K562 (cell line): ENCODE measurements around the gene GCGR. TPM values are rescaled to one million over a fixed set of nuclear protein-coding genes. Genes with fewer than 3 reads are reported as not detected.

Experiments
- BACH1 ChIP-seq: fragments of 200-800 bp; sonication (Bioruptor generic); IDR thresholded peaks from 2 replicates; pipeline ENCODE4 v1.6.1; 2016; ENCODE audit warnings: missing genetic modification characterization, missing compliant biosample characterization
- BRD4 ChIP-seq: fragments of 200-600 bp; sonication (generic); IDR thresholded peaks from 2 replicates; pipeline ENCODE4 v1.6.1; 2017; ENCODE audit warnings: inconsistent platforms
- CBFB ChIP-seq: sonication (generic); formaldehyde crosslinking; IDR thresholded peaks from 2 replicates; pipeline ENCODE4 v1.4.0; 2020; ENCODE audit warnings: mild to moderate bottlenecking, missing genetic modification reagents
- DNMT1 ChIP-seq: fragments of 450-650 bp; IDR thresholded peaks from 2 replicates; pipeline ENCODE4 v1.6.1; 2016; ENCODE audit warnings: antibody characterized with exemption, mild to moderate bottlenecking
- E2F3 ChIP-seq: fragments of 250-450 bp; sonication (Bioruptor Pico); IDR thresholded peaks from 2 replicates; pipeline ENCODE4 v1.4.0; 2020; ENCODE audit warnings: mild to moderate bottlenecking
- HOXB6 ChIP-seq: fragments of 250-450 bp; sonication (Bioruptor Pico); IDR thresholded peaks from 2 replicates; pipeline ENCODE4 v1.5.1; 2022; ENCODE audit warnings: mild to moderate bottlenecking, borderline replicate concordance
- IRF2 ChIP-seq: sonication (generic); formaldehyde crosslinking; IDR thresholded peaks from 2 replicates; pipeline ENCODE4 v1.8.1; 2022; ENCODE audit warnings: mild to moderate bottlenecking, missing genetic modification reagents
- NFE2 ChIP-seq: IDR thresholded peaks from 2 replicates; pipeline ENCODE4 v1.6.1; 2014; ENCODE audit warnings: antibody characterized with exemption, low read depth
- POLR3G ChIP-seq: IDR thresholded peaks from 2 replicates; pipeline ENCODE4 v1.6.1; 2011; ENCODE audit not compliant: insufficient read length, insufficient replicate concordance; ENCODE audit errors: extremely low read depth
- RBM14 ChIP-seq: fragments of 200-400 bp; formaldehyde crosslinking; IDR thresholded peaks from 2 replicates; pipeline ENCODE4 v1.6.1; 2018; ENCODE audit warnings: low read depth, mild to moderate bottlenecking, low read length, moderate library complexity, borderline replicate concordance; ENCODE audit not compliant: insufficient read depth
- RBM22 ChIP-seq: fragments of 200-400 bp; formaldehyde crosslinking; IDR thresholded peaks from 2 replicates; pipeline ENCODE4 v1.6.1; 2018; ENCODE audit warnings: low read length, low read depth; ENCODE audit not compliant: poor library complexity, severe bottlenecking
- RBM34 ChIP-seq: fragments of 200-400 bp; formaldehyde crosslinking; IDR thresholded peaks from 2 replicates; pipeline ENCODE4 v1.6.1; 2018; ENCODE audit warnings: low read length, borderline replicate concordance; ENCODE audit not compliant: insufficient read depth
- RFX1 ChIP-seq: fragments of 450-650 bp; IDR thresholded peaks from 2 replicates; pipeline ENCODE4 v1.6.1; 2016; ENCODE audit warnings: mild to moderate bottlenecking, moderate library complexity
- RFX7 ChIP-seq: fragments of 250-450 bp; sonication (Bioruptor Pico); IDR thresholded peaks from 2 replicates; pipeline ENCODE4 v1.5.1; 2021; ENCODE audit warnings: mild to moderate bottlenecking
- SIN3A ChIP-seq, 2 experiments: fragments of 150-350 bp in 1 of 2; IDR thresholded peaks; 2 replicates each; pipeline ENCODE4 v1.6.1; 2011 to 2016; ENCODE audit warnings: borderline replicate concordance in 2 of 2, low read depth in 2 of 2, low read length in 2 of 2, mild to moderate bottlenecking in 2 of 2, moderate library complexity in 2 of 2; ENCODE audit not compliant: control insufficient read depth in 1 of 2
- TFAM ChIP-seq: fragments of 250-450 bp; sonication (Bioruptor Pico); conservative IDR thresholded peaks from 2 replicates; pipeline ENCODE4 v1.5.0; 2021; ENCODE audit warnings: mild to moderate bottlenecking, moderate library complexity
- ZNF551 ChIP-seq: fragments of 250-450 bp; sonication (Bioruptor Pico); IDR thresholded peaks from 2 replicates; pipeline ENCODE4 v1.5.0; 2021; ENCODE audit warnings: mild to moderate bottlenecking, moderate library complexity
- ZNF695 ChIP-seq: fragments of 450-650 bp; formaldehyde crosslinking; IDR thresholded peaks from 2 replicates; pipeline ENCODE4 v1.4.0; 2020; ENCODE audit warnings: mild to moderate bottlenecking, moderate library complexity
- polyA plus RNA-seq, 8 experiments: library from polyadenylated mRNA; depleted of rRNA in 4 of 8; stranded (reverse) in 5 of 8; unstranded in 3 of 8; fragments of >200 nt; fragmentation: Nextera tagmentation in 2 of 8; fragmentation: Illumina TruSeq in 1 of 8; extraction: Ambion mirVana in 2 of 8; extraction: Trizol in 1 of 8; gene quantifications; 2 replicates each; pipeline versions ENCODE4 v1.2.1 to v1.2.3, GENCODE V29; 2011 to 2014; ENCODE audit warnings: inconsistent platforms in 1 of 8, missing spikeins in 1 of 8
- total RNA-seq, 7 experiments: library from RNA; depleted of rRNA in 6 of 7; stranded (reverse); fragments of >200 nt in 6 of 7; fragmentation: Illumina TruSeq in 2 of 7; extraction: Trizol in 2 of 7; gene quantifications; 2 replicates each; pipeline versions ENCODE4 v1.2.1 to v1.2.3, GENCODE V29; 2011 to 2021; ENCODE audit warnings: low replicate concordance in 1 of 7
- TF ChIP-seq, protein P1 (sequence below), 2 experiments: fragments of 450-650 bp in 1 of 2; IDR thresholded peaks; 2 replicates each; pipeline ENCODE4 v1.6.1; 2011 to 2017; ENCODE audit warnings: low read depth in 2 of 2, antibody characterized with exemption in 1 of 2, borderline replicate concordance in 1 of 2, low read length in 1 of 2, mild to moderate bottlenecking in 1 of 2, mixed read lengths in 1 of 2; ENCODE audit not compliant: control insufficient read depth in 1 of 2
- TF ChIP-seq, protein P2 (sequence below): sonication (generic); formaldehyde crosslinking; IDR thresholded peaks from 2 replicates; pipeline ENCODE4 v1.8.0; 2022; ENCODE audit warnings: mild to moderate bottlenecking, missing genetic modification reagents
- TF ChIP-seq, protein P3 (sequence below), 2 experiments: fragments of 450-650 bp; IDR thresholded peaks; 2 replicates each; pipeline ENCODE4 v1.6.1; 2018; ENCODE audit warnings: mild to moderate bottlenecking in 2 of 2, low read depth in 1 of 2; ENCODE audit not compliant: partially characterized antibody in 2 of 2

The GCGR gene
- total and polyA plus RNA-seq, 9 of the 15 experiments (the other 6 are each of a cell fraction or from before 2014, with no cell fraction given): not detected

DNA sequence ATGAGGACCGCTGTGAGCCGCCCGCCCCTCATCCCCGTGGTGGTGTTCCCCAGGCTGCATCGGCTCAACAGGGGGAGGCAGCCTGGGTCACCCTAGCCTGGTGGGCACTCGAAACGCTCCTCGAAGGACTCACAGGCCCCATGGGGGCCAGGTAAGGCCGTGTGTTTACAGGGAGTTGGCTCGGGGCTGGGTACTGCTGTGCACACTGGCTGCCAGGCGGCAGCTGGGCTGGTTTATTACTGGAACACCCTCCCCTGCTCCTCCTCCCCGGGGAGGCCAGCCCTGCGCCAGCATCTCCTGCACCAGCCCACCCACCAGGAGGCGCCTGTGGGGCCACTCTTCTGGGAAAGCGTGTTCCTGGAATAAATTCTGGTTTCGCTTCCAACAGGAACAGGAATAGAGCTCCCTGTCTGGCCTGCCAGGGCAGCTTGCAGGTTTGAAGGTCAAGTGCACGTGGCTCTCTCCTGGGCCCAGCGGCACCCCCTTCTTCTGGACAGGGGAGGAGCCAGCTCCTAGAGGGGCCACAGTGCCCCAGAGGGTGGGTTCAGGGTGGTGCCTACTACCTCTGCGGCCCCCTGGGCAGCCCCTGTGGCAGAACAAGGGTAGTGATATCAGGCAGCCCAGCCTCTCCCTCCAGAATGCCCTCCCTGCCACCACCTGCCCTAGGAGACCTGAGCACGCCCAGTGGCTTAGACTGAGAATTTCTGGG is 17.8 kb downstream of the GCGR start (continued):
- TF ChIP-seq SIN3A (IDR thresholded peaks at IDR 0.05; ENCODE audit: borderline replicate concordance in 2 of 2, control insufficient read depth in 1 of 2, low read depth in 2 of 2, low read length in 2 of 2) (peak; percentile 52 to 71; a peak in 2 of 4 replicates), E2F3 (CRISPR knock-in tag) (no peak), POLR3G (no peak), ZNF551 (no peak), DNMT1 (no peak), TFAM (CRISPR knock-in tag) (no peak), RBM14 (no peak), RBM22 (no peak), IRF2 (CRISPR knock-in tag) (no peak), BACH1 (tag) (no peak), RFX1 (no peak), RFX7 (CRISPR knock-in tag) (no peak), CBFB (CRISPR knock-in tag) (no peak), NFE2 (no peak), HOXB6 (CRISPR knock-in tag) (no peak), ZNF695 (CRISPR knock-in tag) (no peak), RBM34 (no peak), BRD4 (no peak; the same call in 1 of the 2 replicates)
- TF ChIP-seq, protein P1, sequence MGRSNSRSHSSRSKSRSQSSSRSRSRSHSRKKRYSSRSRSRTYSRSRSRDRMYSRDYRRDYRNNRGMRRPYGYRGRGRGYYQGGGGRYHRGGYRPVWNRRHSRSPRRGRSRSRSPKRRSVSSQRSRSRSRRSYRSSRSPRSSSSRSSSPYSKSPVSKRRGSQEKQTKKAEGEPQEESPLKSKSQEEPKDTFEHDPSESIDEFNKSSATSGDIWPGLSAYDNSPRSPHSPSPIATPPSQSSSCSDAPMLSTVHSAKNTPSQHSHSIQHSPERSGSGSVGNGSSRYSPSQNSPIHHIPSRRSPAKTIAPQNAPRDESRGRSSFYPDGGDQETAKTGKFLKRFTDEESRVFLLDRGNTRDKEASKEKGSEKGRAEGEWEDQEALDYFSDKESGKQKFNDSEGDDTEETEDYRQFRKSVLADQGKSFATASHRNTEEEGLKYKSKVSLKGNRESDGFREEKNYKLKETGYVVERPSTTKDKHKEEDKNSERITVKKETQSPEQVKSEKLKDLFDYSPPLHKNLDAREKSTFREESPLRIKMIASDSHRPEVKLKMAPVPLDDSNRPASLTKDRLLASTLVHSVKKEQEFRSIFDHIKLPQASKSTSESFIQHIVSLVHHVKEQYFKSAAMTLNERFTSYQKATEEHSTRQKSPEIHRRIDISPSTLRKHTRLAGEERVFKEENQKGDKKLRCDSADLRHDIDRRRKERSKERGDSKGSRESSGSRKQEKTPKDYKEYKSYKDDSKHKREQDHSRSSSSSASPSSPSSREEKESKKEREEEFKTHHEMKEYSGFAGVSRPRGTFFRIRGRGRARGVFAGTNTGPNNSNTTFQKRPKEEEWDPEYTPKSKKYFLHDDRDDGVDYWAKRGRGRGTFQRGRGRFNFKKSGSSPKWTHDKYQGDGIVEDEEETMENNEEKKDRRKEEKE (IDR thresholded peaks at IDR 0.05; ENCODE audit: borderline replicate concordance in 1 of 2, control insufficient read depth in 1 of 2, low read depth in 2 of 2, low read length in 1 of 2): no peak
- TF ChIP-seq, protein P2, sequence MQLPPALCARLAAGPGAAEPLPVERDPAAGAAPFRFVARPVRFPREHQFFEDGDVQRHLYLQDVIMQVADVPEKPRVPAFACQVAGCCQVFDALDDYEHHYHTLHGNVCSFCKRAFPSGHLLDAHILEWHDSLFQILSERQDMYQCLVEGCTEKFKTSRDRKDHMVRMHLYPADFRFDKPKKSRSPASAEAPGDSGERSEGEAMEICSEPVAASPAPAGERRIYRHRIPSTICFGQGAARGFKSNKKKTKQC (CRISPR knock-in tag): 0 out of 2 replicates have a peak, but pooled peaks have one; percentile 50
- TF ChIP-seq, protein P3, sequence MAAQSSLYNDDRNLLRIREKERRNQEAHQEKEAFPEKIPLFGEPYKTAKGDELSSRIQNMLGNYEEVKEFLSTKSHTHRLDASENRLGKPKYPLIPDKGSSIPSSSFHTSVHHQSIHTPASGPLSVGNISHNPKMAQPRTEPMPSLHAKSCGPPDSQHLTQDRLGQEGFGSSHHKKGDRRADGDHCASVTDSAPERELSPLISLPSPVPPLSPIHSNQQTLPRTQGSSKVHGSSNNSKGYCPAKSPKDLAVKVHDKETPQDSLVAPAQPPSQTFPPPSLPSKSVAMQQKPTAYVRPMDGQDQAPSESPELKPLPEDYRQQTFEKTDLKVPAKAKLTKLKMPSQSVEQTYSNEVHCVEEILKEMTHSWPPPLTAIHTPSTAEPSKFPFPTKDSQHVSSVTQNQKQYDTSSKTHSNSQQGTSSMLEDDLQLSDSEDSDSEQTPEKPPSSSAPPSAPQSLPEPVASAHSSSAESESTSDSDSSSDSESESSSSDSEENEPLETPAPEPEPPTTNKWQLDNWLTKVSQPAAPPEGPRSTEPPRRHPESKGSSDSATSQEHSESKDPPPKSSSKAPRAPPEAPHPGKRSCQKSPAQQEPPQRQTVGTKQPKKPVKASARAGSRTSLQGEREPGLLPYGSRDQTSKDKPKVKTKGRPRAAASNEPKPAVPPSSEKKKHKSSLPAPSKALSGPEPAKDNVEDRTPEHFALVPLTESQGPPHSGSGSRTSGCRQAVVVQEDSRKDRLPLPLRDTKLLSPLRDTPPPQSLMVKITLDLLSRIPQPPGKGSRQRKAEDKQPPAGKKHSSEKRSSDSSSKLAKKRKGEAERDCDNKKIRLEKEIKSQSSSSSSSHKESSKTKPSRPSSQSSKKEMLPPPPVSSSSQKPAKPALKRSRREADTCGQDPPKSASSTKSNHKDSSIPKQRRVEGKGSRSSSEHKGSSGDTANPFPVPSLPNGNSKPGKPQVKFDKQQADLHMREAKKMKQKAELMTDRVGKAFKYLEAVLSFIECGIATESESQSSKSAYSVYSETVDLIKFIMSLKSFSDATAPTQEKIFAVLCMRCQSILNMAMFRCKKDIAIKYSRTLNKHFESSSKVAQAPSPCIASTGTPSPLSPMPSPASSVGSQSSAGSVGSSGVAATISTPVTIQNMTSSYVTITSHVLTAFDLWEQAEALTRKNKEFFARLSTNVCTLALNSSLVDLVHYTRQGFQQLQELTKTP (IDR thresholded peaks at IDR 0.05; ENCODE audit: low read depth in 1 of 2, partially characterized antibody in 2 of 2): peak in 1 of 2 experiments; percentile 63
